ENCODE data around the gene CARD9. TPM values are rescaled to one million over a fixed set of nuclear protein-coding genes. Genes with fewer than 3 reads are reported as not detected.
A peak's percentile ranks its signal among the peaks of the same experiment; 100 is the strongest.

CARD9 gene
- total RNA-seq, 3 donors from 2014 or later, result 2.2 to 2.4 (median 2.2) TPM

DNA sequence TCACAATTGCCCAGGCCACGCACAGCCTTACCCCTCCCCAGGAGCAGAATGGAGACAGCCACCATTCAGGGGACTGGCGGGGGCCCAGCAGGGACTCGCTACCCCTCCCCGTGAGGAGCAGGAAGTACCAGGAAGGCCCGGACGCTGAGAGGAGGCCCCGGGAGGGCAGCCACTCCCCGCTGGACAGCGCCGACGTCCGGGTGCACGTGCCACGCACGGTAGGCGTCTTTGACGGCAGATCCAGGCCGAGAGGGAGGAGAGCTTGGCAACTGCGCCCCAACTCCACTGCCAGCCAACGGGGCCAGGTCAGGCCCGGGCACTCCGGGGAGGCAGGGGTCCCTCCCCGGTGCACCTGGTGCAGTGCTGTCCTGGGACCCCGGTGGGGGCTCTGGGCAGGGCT, 23.9 kb downstream of the CARD9 start:
- intact Hi-C loops (cut with DNase I, micrococcal nuclease), result no loop called here
- DNase-seq, result no peak

GRCh38 chr9:136348691-136349090, 24.8 kb downstream of the CARD9 start:
- Histone ChIP-seq H3K9me3 (no peaks in the 10 kb centered on the region), H3K4me3 (no peak overlapping the region), H3K4me1 (ENCODE audit: low read depth) (peaks cover 6% of the 10 kb centered on the region), H3K36me3 (ENCODE audit: low read depth) (no peaks in the 10 kb centered on the region)
- intact Hi-C loops (cut with DNase I, micrococcal nuclease), result no loop called here
- TF ChIP-seq, protein P1, sequence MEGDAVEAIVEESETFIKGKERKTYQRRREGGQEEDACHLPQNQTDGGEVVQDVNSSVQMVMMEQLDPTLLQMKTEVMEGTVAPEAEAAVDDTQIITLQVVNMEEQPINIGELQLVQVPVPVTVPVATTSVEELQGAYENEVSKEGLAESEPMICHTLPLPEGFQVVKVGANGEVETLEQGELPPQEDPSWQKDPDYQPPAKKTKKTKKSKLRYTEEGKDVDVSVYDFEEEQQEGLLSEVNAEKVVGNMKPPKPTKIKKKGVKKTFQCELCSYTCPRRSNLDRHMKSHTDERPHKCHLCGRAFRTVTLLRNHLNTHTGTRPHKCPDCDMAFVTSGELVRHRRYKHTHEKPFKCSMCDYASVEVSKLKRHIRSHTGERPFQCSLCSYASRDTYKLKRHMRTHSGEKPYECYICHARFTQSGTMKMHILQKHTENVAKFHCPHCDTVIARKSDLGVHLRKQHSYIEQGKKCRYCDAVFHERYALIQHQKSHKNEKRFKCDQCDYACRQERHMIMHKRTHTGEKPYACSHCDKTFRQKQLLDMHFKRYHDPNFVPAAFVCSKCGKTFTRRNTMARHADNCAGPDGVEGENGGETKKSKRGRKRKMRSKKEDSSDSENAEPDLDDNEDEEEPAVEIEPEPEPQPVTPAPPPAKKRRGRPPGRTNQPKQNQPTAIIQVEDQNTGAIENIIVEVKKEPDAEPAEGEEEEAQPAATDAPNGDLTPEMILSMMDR (IDR thresholded peaks at IDR 0.05), result no peak
- ATAC-seq (no peak), DNase-seq (no peak)

More for the DNA sequence above, 23.9 kb downstream of the CARD9 start:
- no peaks in the 10 kb centered on the region for H3K36me3 ChIP-seq (ENCODE audit: low read depth)
- no peak overlapping the region for H3K4me3 ChIP-seq
- H3K4me1 ChIP-seq (ENCODE audit: low read depth), result peaks cover 6% of the 10 kb centered on the region
- no peaks in the 10 kb centered on the region for H3K9me3 ChIP-seq
- no peak for ATAC-seq
- TF ChIP-seq, protein P1 (IDR thresholded peaks at IDR 0.05), result no peak

DNA sequence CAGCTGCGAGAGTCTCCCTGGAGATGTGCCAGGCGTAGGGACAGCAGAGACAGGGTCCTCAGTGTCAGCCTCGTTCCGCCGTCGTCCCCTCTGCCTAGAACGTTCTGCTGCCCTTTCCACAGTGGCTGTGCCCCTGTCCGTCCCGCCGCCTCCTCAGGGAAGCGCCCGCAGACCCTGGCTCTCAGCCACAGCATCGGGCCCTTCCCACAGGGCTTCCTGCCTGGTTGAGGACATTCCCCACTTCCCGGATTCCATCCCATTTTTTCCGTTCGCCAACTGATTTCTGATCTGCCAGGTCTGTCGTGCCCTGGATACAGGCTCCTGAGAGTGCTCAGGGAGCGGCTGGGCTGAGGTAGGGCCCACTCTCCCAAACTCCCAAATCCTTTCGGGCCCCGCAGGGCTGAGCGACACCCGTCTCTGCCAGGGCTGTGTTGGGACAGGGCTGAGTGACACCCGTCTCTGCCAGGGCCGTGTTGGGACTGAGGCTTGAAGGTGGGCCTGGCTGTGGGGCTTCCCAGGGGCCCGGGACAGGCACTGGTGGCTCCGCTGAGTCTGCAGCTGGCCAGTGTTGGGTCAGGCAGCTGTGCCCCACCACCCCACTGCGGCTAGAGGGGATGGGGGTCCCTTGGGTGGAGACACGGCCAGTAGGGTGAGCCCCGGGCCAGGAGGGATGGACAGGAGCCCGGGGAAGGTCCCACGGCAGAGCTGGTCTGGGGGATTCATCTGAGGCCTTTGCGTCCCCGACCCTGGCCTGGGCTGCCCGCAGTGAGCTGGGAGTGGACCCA, 25.8 kb downstream of the CARD9 start:
- DNase-seq (no peak), ATAC-seq (no peak)
- intact Hi-C loops (cut with DNase I, micrococcal nuclease), result no loop called here
- Histone ChIP-seq H3K9me3 (no peaks in the 10 kb centered on the region), H3K4me1 (ENCODE audit: low read depth) (peaks cover 11% of the 10 kb centered on the region), H3K4me3 (no peak overlapping the region), H3K36me3 (ENCODE audit: low read depth) (no peaks in the 10 kb centered on the region)
- TF ChIP-seq, protein P1 (IDR thresholded peaks at IDR 0.05), result no peak

DNA sequence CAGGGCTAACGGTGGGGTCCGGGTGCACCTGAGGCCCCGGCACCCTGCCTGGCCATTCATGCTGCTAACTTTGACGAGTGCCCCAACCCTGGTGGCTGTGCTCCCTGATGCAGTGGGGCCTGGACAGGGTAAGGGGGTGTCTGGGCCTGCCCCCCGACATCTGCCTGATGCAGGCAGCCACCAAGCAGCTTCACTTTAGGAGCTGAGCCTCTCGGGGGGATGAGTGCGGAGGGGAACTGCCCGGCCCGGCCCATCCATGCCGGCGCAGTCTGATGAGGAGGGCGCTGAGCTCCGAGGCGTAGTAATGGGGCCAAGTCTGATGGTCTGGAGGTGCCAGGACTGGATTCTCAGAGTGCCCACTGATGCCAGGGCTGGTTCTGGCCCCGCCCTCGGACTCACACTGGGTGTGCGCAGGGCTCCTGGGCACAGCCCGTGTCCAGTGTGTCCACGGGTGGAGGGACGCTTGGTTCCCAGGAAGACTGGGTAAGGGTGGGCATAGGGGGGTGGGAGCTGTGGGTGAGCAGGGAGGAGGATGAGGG, 26.5 kb downstream of the CARD9 start:
- TF ChIP-seq, protein P1 (IDR thresholded peaks at IDR 0.05), result no peak
- intact Hi-C loops (cut with DNase I, micrococcal nuclease), result no loop called here
- Histone ChIP-seq H3K36me3 (ENCODE audit: low read depth) (no peaks in the 10 kb centered on the region), H3K9me3 (no peaks in the 10 kb centered on the region), H3K4me1 (ENCODE audit: low read depth) (peaks cover 16% of the 10 kb centered on the region), H3K4me3 (no peak overlapping the region)
- no peak for ATAC-seq
- no peak for DNase-seq

- ATAC-seq (peak; percentile 20), DNase-seq (no peak)
- TF ChIP-seq, protein P1 (IDR thresholded peaks at IDR 0.05), result no peak
- Histone ChIP-seq H3K4me3 (no peak overlapping the region), H3K4me1 (ENCODE audit: low read depth) (peaks cover 18% of the 10 kb centered on the region), H3K9me3 (no peaks in the 10 kb centered on the region), H3K36me3 (ENCODE audit: low read depth) (no peaks in the 10 kb centered on the region)
- intact Hi-C loops (cut with DNase I, micrococcal nuclease), result no loop called here
Observed at GRCh38 chr9:136346157-136346481, 27.4 kb downstream of the CARD9 start.

Data from mucosa of descending colon (tissue), 3 donors.